ENCODE data around the gene PUS3. TPM values are rescaled to one million over a fixed set of nuclear protein-coding genes. Genes with fewer than 3 reads are reported as not detected.

The PUS3 gene, protein sequence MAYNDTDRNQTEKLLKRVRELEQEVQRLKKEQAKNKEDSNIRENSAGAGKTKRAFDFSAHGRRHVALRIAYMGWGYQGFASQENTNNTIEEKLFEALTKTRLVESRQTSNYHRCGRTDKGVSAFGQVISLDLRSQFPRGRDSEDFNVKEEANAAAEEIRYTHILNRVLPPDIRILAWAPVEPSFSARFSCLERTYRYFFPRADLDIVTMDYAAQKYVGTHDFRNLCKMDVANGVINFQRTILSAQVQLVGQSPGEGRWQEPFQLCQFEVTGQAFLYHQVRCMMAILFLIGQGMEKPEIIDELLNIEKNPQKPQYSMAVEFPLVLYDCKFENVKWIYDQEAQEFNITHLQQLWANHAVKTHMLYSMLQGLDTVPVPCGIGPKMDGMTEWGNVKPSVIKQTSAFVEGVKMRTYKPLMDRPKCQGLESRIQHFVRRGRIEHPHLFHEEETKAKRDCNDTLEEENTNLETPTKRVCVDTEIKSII
- total RNA-seq (10.1 and 11.4 TPM in 2 replicates), polyA plus RNA-seq (13.0 and 15.2 TPM in 2 replicates)

DNA sequence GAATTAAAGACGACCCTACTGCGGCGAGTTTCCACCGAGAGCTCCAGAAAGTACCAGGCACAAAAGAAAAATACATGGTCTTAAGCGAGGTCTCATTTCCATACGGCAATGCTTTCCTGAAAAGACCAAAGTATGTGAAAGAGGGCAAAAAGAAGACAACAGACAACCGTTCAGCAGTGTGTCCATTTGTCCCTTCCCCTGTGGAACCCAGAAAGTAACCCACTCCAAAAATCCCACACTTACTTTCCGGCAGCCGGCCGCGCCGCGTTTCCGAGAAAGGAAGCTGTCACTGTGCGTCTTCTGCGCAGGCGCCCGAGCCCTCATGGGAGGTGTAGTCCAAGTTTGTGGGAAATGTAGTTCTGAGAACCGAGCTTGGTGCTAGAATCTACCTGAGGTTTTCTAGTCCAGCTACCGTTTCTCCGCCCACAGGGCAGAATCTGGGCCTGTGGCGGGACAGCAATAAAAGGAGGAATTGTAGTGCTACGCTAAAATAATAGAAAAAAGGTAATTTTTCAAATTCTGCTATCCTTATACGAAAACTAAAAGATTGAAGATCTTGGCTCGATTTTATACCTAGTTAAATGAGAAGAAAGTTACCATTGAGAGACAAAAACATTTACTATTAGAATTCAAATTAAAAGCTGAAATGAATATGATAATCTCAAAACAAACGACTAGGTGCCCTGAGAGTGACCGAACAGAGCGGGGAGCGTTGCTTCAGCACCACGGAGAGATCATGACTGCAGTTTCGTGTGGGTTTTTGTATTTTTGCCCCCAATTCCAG, at the start of gene PUS3:
Gene PUS3 (minus strand): TSS at position 280 of the 784 bp plus-strand sequence. CDS start 6,922 bp downstream, outside the sequence.
- H3K27me3 ChIP-seq: peaks cover 12% of the 10 kb centered on the region
- no peak for TF ChIP-seq CTCF (IDR thresholded peaks at IDR 0.05; ENCODE audit: low read depth, low read length)
- no peaks in the 10 kb centered on the region for H3K9me3 ChIP-seq (ENCODE audit: low read depth)
- DNase-seq (ENCODE audit: low read depth in 1 of 2, low spot score in 1 of 2): peak; percentile 84 to 90
- peak within 1 kb of the TSS; percentile 90 for H3K4me3 ChIP-seq
- H3K36me3 ChIP-seq: no peaks in the 10 kb centered on the region
- H3K4me1 ChIP-seq (ENCODE audit: low read depth): peaks cover 7% of the 10 kb centered on the region
- peak within 1 kb of the TSS; percentile 64 for H3K27ac ChIP-seq

- Histone ChIP-seq H3K27me3 (no peaks in the 10 kb centered on the region), H3K4me1 (ENCODE audit: low read depth) (peaks cover 5% of the 10 kb centered on the region), H3K4me3 (no peak overlapping the region), H3K27ac (no peak overlapping the region), H3K36me3 (no peaks in the 10 kb centered on the region), H3K9me3 (ENCODE audit: low read depth) (no peaks in the 10 kb centered on the region)
- DNase-seq (ENCODE audit: low read depth in 1 of 2, low spot score in 1 of 2): no peak
- no peak for TF ChIP-seq CTCF (IDR thresholded peaks at IDR 0.05; ENCODE audit: low read depth, low read length)
These were observed 49.6 kb upstream of the PUS3 start for GRCh38 chr11:125952559-125952958.

- no peaks in the 10 kb centered on the region for H3K9me3 ChIP-seq (ENCODE audit: low read depth)
- no peak overlapping the region for H3K4me3 ChIP-seq
- no peaks in the 10 kb centered on the region for H3K36me3 ChIP-seq
- DNase-seq (ENCODE audit: low read depth in 1 of 2, low spot score in 1 of 2): no peak
- peaks cover 5% of the 10 kb centered on the region for H3K4me1 ChIP-seq (ENCODE audit: low read depth)
- no peak for TF ChIP-seq CTCF (IDR thresholded peaks at IDR 0.05; ENCODE audit: low read depth, low read length)
- no peak overlapping the region for H3K27ac ChIP-seq
- no peaks in the 10 kb centered on the region for H3K27me3 ChIP-seq
These were observed 48.7 kb upstream of the PUS3 start for GRCh38 chr11:125951731-125952130.

- Histone ChIP-seq H3K4me1 (ENCODE audit: low read depth) (peaks cover 5% of the 10 kb centered on the region), H3K36me3 (no peaks in the 10 kb centered on the region), H3K4me3 (no peak overlapping the region), H3K9me3 (ENCODE audit: low read depth) (no peaks in the 10 kb centered on the region), H3K27me3 (no peaks in the 10 kb centered on the region), H3K27ac (no peak overlapping the region)
- DNase-seq (ENCODE audit: low read depth in 1 of 2, low spot score in 1 of 2): peak in 1 of 2 donors; percentile 86
- no peak for TF ChIP-seq CTCF (IDR thresholded peaks at IDR 0.05; ENCODE audit: low read depth, low read length)
These were observed 48.0 kb upstream of the PUS3 start for GRCh38 chr11:125950696-125951651.

DNA sequence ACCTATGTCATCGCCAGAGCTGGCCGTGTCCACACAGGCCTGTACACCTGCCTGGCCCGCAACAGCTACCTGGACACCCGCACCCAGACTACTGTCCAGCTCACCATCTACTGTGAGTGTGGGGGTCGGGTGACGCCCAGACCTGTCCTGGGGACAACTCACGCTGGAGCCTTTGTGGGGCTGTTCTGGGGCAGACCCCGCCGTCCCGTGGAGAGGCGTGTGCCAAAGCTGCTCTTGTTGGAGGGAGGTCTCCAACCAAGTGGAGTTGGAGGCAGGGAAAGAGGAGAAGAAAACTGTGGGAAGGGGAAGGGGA, 47.1 kb upstream of the PUS3 start:
- Histone ChIP-seq H3K27ac (no peak overlapping the region), H3K9me3 (ENCODE audit: low read depth) (no peaks in the 10 kb centered on the region), H3K4me1 (ENCODE audit: low read depth) (peaks cover 5% of the 10 kb centered on the region), H3K4me3 (no peak overlapping the region), H3K36me3 (no peaks in the 10 kb centered on the region), H3K27me3 (no peaks in the 10 kb centered on the region)
- DNase-seq (ENCODE audit: low read depth in 1 of 2, low spot score in 1 of 2): no peak
- TF ChIP-seq CTCF (IDR thresholded peaks at IDR 0.05; ENCODE audit: low read depth, low read length): no peak
